ENCODE data around the gene RIT2. TPM values are rescaled to one million over a fixed set of nuclear protein-coding genes. Genes with fewer than 3 reads are reported as not detected.

RIT2 gene
- total RNA-seq, 1 donor from 2014 or later = not detected

DNA sequence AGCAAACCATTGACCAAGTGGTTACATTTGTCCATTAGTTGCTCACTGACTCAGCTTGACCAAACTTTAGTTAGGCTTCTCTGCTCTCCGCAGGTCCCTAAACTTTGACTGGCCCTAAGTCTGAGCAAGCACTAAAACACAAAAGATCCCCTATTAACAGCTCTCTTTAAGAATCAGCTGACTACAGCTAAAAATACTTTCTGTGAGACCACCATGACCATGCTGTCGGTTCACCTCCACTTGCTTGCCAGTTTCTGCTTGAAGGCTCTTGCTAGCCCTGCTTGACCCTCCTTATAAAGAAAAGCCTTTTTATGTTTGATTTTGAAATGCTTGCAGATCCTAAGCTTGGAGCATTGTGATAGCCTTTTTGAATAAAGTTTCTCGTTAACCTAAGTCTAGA lies 40.4 kb upstream of the RIT2 start:
- no peak for DNase-seq (ENCODE audit: low read depth)
- H3K4me3 ChIP-seq (ENCODE audit: low read depth, low read length) = no peak overlapping the region
- TF ChIP-seq, protein P1, sequence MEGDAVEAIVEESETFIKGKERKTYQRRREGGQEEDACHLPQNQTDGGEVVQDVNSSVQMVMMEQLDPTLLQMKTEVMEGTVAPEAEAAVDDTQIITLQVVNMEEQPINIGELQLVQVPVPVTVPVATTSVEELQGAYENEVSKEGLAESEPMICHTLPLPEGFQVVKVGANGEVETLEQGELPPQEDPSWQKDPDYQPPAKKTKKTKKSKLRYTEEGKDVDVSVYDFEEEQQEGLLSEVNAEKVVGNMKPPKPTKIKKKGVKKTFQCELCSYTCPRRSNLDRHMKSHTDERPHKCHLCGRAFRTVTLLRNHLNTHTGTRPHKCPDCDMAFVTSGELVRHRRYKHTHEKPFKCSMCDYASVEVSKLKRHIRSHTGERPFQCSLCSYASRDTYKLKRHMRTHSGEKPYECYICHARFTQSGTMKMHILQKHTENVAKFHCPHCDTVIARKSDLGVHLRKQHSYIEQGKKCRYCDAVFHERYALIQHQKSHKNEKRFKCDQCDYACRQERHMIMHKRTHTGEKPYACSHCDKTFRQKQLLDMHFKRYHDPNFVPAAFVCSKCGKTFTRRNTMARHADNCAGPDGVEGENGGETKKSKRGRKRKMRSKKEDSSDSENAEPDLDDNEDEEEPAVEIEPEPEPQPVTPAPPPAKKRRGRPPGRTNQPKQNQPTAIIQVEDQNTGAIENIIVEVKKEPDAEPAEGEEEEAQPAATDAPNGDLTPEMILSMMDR (conservative IDR thresholded peaks at IDR 0.05; ENCODE audit: low read depth, low read length) = no peak

DNA sequence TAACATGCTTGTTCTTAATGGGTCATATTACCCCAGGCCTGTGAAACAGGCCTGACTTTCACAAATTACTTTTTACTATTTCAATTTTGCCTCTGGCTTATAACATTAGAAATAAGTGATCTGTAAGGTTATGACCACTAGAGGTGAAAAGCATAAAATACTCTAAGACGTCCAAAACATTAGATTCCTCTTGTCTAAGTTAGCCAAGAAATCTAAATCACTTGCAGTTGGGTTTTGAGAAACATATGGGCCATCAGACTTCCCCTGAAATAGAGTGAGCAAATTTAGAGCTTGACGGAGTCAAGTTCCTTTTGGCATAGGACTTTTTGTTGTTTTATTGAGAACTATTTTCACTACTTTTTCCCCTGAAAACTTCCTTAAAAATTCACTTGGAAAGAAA lies 32.7 kb upstream of the RIT2 start:
- no peak overlapping the region for H3K4me3 ChIP-seq (ENCODE audit: low read depth, low read length)
- no peak for DNase-seq (ENCODE audit: low read depth)
- TF ChIP-seq, protein P1 (conservative IDR thresholded peaks at IDR 0.05; ENCODE audit: low read depth, low read length) = no peak

DNA sequence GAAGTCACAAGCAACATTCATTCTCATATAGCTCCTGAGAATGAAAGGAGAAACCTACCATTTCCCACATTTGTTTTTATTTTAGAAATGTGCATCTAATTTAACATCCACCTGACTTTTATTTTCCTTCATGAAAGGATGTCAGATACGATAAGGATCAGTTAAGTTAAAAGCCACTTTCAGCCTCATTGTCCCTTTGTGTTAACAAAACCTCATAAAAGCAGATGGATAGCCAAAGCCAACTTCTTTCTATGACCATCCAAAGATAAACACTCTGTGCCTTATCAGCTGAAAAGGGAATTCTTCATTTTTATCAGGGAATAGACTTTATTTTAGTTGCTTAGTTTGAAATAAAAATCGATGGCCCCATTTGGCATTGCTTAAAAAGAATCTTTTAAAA lies 25.7 kb upstream of the RIT2 start:
- TF ChIP-seq, protein P1 (conservative IDR thresholded peaks at IDR 0.05; ENCODE audit: low read depth, low read length) = no peak
- no peak overlapping the region for H3K4me3 ChIP-seq (ENCODE audit: low read depth, low read length)
- DNase-seq (ENCODE audit: low read depth) = no peak

DNA sequence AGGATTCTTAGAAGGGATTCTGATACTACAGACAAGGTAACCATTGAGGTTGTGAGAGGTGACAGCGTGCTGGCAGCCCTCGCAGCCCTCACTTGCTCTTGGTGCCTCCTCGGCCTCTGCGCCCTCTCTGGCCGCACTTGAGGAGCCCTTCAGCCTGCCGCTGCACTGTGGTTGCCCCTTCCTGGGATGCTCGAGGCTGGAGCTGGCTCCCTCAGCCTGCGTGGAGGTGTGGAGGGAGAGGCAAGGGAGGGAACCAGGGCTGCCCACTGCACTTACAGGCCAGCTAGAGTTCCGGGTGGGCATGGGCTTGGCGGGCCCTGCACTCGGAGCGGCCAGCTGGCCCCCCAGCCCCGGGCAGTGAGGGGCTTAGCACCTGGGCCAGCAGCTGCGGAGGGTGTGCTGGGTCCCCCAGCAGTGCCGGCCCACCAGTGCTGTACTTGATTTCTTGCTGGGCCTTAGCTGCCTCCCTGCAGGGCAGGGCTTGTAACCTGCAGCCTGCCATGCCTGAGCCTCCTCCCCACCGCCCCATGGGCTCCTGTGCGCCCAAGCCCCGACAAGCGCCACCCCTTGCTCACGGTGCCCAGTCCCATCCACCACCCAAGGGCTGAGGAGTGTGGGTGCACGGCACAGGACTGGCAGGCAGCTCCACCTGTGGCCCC lies 23.9 kb upstream of the RIT2 start:
- TF ChIP-seq, protein P1 (conservative IDR thresholded peaks at IDR 0.05; ENCODE audit: low read depth, low read length) = no peak
- H3K4me3 ChIP-seq (ENCODE audit: low read depth, low read length) = no peak overlapping the region
- DNase-seq (ENCODE audit: low read depth) = no peak

DNA sequence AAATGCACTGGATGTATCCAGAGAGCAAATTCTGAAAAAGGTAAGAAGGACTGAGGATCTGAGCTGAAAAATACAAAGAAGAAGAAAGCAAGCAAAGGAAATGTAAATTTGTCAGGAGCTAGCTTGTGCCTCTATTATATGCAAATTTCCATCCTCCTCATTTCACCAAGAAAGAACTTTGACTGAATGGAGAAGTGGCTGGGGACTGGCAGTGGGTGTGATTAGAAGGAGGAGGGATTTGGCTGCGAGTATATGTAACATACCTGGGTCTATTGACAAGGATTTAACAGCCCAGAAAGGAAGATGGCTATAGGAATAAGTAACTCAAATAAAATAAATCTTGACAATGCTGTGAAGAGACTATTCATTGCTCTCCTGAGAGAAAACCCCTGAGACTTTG lies 19.4 kb upstream of the RIT2 start:
- TF ChIP-seq, protein P1 (conservative IDR thresholded peaks at IDR 0.05; ENCODE audit: low read depth, low read length) = no peak
- DNase-seq (ENCODE audit: low read depth) = no peak
- H3K4me3 ChIP-seq (ENCODE audit: low read depth, low read length) = no peak overlapping the region

DNA sequence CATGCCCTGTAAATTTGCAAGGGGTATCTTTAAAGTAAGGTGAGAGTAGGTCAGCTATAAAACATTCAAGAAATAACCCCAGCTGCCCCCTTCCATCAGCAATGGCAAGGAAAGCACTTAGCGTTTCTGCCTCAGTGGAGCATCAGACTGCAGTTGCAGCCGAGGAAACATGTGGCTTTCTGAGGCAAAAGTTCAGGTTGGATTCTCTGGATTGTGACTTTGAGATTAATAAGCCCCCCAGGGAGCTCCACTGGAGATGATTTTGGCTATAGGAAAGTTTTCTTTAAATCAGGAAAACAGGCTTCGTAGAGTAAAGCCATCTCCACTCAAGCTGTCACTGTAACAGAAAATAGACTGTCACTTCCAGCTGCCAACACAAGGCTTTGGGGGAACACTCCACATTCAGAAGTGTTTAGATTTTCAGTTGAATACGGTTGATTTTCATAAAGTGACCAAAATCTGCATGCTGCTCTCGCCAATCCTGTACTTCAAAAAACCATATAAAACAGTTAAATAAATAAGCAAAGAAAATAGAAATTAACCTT lies 15.3 kb upstream of the RIT2 start:
- DNase-seq (ENCODE audit: low read depth) = no peak
- H3K4me3 ChIP-seq (ENCODE audit: low read depth, low read length) = no peak overlapping the region
- TF ChIP-seq, protein P1 (conservative IDR thresholded peaks at IDR 0.05; ENCODE audit: low read depth, low read length) = no peak

DNA sequence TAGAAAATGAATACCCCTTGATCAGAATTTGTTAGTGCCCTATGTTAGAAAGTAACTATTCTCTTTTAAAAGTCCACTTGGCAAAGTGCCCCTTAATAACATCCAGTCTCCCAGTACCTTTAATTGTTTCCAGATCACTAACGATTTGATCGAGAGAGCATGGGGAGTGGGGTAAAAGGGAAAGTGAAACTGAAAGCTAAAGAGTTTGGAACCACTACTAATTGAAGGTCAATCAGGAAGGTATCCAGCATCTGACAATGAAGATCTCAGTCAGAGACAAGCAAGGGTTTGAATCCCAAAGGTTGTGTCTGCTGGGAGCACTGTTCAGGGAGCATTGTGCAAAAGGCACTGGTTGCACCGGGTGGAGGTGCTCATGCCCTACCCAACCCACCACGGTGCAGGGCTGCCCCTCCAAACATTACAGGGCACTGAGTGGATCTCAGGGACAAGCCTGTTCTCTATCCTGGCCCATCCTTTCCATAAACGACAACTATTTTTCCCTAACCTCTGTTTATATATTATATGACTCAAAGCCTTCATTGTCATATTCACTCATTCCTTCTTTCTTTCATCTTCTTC lies 14.6 kb upstream of the RIT2 start:
- no peak for DNase-seq (ENCODE audit: low read depth)
- TF ChIP-seq, protein P1 (conservative IDR thresholded peaks at IDR 0.05; ENCODE audit: low read depth, low read length) = no peak
- H3K4me3 ChIP-seq (ENCODE audit: low read depth, low read length) = peak overlapping the region; percentile 34

Data from epithelial cell of proximal tubule (primary cell).